ENCODE data around the gene DSCAM.

Gene DSCAM

GRCh38 chr21:40731206-40731605, 115.8 kb downstream of the DSCAM start:
- Histone ChIP-seq H3K27me3 (replicated peaks in 2 of 5; ENCODE audit: control insufficient read depth in 4 of 5, insufficient read depth in 5 of 5, low read length in 4 of 5) (no peaks in the 10 kb centered on the region), H3K36me3 (ENCODE audit: control insufficient read depth in 4 of 4, insufficient read depth in 4 of 4, low read length in 3 of 4) (no peaks in the 10 kb centered on the region), H3K27ac (ENCODE audit: insufficient read depth in 1 of 2, low read depth in 1 of 2, low read length in 2 of 2, poor library complexity in 1 of 2, severe bottlenecking in 2 of 2) (no peak overlapping the region), H3K9me3 (ENCODE audit: control extremely low read depth in 1 of 5, control insufficient read depth in 4 of 5, insufficient read depth in 2 of 5, low read depth in 1 of 5, low read length in 4 of 5) (peaks cover 0 to 2% (median 0%) of the 10 kb centered on the region in 5 experiments), H3K4me1 (ENCODE audit: control extremely low read depth in 1 of 4, control insufficient read depth in 4 of 4, insufficient read depth in 4 of 4, low read length in 3 of 4) (no peaks in the 10 kb centered on the region), H3K4me3 (ENCODE audit: control insufficient read depth in 1 of 7, extremely low read depth in 1 of 7, insufficient read depth in 4 of 7, low read depth in 2 of 7, low read length in 6 of 7) (no peak overlapping the region)
- POLR2A ChIA-PET: no interaction called here
- no peak for DNase-seq
- no CpG with 5 or more reads among the region's 1 CpG for WGBS (ENCODE audit: insufficient coverage)
- CTCF ChIA-PET: no interaction called here

DNA sequence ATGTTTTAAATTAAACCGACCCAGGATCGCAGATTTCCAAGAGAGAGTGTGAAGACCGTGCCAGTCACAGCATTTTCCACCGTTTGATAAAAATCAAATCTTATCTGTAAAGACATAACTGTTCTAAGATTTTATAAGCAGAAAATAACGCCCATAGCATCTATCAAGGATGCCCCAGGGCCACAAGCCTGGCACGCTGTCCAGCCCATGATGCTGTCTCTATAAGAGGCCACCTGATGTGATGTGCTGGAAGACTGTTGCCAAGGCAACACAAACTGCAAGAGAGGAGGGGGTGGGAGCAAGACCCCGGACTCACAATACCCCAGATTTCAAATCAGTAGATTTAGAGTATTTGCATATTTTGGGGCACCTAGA, 116.5 kb downstream of the DSCAM start:
- Histone ChIP-seq H3K4me1 (ENCODE audit: control extremely low read depth in 1 of 4, control insufficient read depth in 4 of 4, insufficient read depth in 4 of 4, low read length in 3 of 4) (no peaks in the 10 kb centered on the region), H3K36me3 (ENCODE audit: control insufficient read depth in 4 of 4, insufficient read depth in 4 of 4, low read length in 3 of 4) (no peaks in the 10 kb centered on the region), H3K27me3 (replicated peaks in 2 of 5; ENCODE audit: control insufficient read depth in 4 of 5, insufficient read depth in 5 of 5, low read length in 4 of 5) (no peaks in the 10 kb centered on the region), H3K27ac (ENCODE audit: insufficient read depth in 1 of 2, low read depth in 1 of 2, low read length in 2 of 2, poor library complexity in 1 of 2, severe bottlenecking in 2 of 2) (no peak overlapping the region), H3K4me3 (ENCODE audit: control insufficient read depth in 1 of 7, extremely low read depth in 1 of 7, insufficient read depth in 4 of 7, low read depth in 2 of 7, low read length in 6 of 7) (no peak overlapping the region), H3K9me3 (ENCODE audit: control extremely low read depth in 1 of 5, control insufficient read depth in 4 of 5, insufficient read depth in 2 of 5, low read depth in 1 of 5, low read length in 4 of 5) (peaks cover 0 to 2% (median 0%) of the 10 kb centered on the region in 5 experiments)
- CTCF ChIA-PET: no interaction called here
- WGBS (ENCODE audit: insufficient coverage): 100% methylated on average over 2 of the region's 7 CpGs
- no peak for DNase-seq
- POLR2A ChIA-PET: no interaction called here

- no peaks in the 10 kb centered on the region for H3K36me3 ChIP-seq (ENCODE audit: control insufficient read depth in 4 of 4, insufficient read depth in 4 of 4, low read length in 3 of 4)
- H3K27me3 ChIP-seq (replicated peaks in 2 of 5; ENCODE audit: control insufficient read depth in 4 of 5, insufficient read depth in 5 of 5, low read length in 4 of 5): no peaks in the 10 kb centered on the region
- H3K4me1 ChIP-seq (ENCODE audit: control extremely low read depth in 1 of 4, control insufficient read depth in 4 of 4, insufficient read depth in 4 of 4, low read length in 3 of 4): no peaks in the 10 kb centered on the region
- WGBS (ENCODE audit: insufficient coverage): 86% methylated on average over 7 of the region's 8 CpGs
- CTCF ChIA-PET: no interaction called here
- no peak for DNase-seq
- H3K4me3 ChIP-seq (ENCODE audit: control insufficient read depth in 1 of 7, extremely low read depth in 1 of 7, insufficient read depth in 4 of 7, low read depth in 2 of 7, low read length in 6 of 7): no peak overlapping the region
- POLR2A ChIA-PET: no interaction called here
- H3K27ac ChIP-seq (ENCODE audit: insufficient read depth in 1 of 2, low read depth in 1 of 2, low read length in 2 of 2, poor library complexity in 1 of 2, severe bottlenecking in 2 of 2): no peak overlapping the region
- H3K9me3 ChIP-seq (ENCODE audit: control extremely low read depth in 1 of 5, control insufficient read depth in 4 of 5, insufficient read depth in 2 of 5, low read depth in 1 of 5, low read length in 4 of 5): peaks cover 0 to 2% (median 0%) of the 10 kb centered on the region in 5 experiments
Observed at GRCh38 chr21:40729761-40730425, 117.1 kb downstream of the DSCAM start.

- WGBS (ENCODE audit: insufficient coverage): 91% methylated on average over 4 of the region's 5 CpGs
- POLR2A ChIA-PET: no interaction called here
Observed at GRCh38 chr21:40723966-40724365, 123.0 kb downstream of the DSCAM start.

DNA sequence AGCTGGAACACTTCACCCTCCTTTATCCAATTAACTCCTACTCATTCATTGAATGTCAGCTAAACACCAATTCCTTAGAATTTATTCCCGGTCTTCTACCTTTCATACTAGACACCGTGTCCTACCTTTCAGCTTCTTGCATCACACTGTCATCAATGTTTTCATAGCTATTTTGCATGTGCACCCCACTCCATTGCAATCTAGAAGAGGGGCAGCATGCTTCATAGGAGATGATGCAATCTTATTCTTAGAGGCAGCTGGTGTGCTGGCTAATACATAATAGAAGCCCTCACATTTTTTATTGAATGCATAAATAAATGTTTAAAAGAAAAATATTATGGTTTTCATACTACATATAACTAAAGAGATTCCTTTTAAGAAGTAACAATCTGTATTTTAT, 123.6 kb downstream of the DSCAM start:
- Histone ChIP-seq H3K27ac (ENCODE audit: insufficient read depth in 1 of 2, low read depth in 1 of 2, low read length in 2 of 2, poor library complexity in 1 of 2, severe bottlenecking in 2 of 2) (no peak overlapping the region), H3K4me3 (ENCODE audit: control insufficient read depth in 1 of 7, extremely low read depth in 1 of 7, insufficient read depth in 4 of 7, low read depth in 2 of 7, low read length in 6 of 7) (no peak overlapping the region), H3K4me1 (ENCODE audit: control extremely low read depth in 1 of 4, control insufficient read depth in 4 of 4, insufficient read depth in 4 of 4, low read length in 3 of 4) (no peaks in the 10 kb centered on the region), H3K27me3 (replicated peaks in 2 of 5; ENCODE audit: control insufficient read depth in 4 of 5, insufficient read depth in 5 of 5, low read length in 4 of 5) (no peaks in the 10 kb centered on the region), H3K36me3 (ENCODE audit: control insufficient read depth in 4 of 4, insufficient read depth in 4 of 4, low read length in 3 of 4) (no peaks in the 10 kb centered on the region), H3K9me3 (ENCODE audit: control extremely low read depth in 1 of 5, control insufficient read depth in 4 of 5, insufficient read depth in 2 of 5, low read depth in 1 of 5, low read length in 4 of 5) (peaks cover 0 to 10% (median 0%) of the 10 kb centered on the region in 5 experiments)
- 97% methylated on average over 2 of the region's 2 CpGs for WGBS (ENCODE audit: insufficient coverage)
- no peak for DNase-seq
- ChIA-PET POLR2A (no interaction called here), CTCF (no interaction called here)

More at GRCh38 chr21:40723966-40724365, 123.0 kb downstream of the DSCAM start:
- Histone ChIP-seq H3K27ac (ENCODE audit: insufficient read depth in 1 of 2, low read depth in 1 of 2, low read length in 2 of 2, poor library complexity in 1 of 2, severe bottlenecking in 2 of 2) (no peak overlapping the region), H3K4me3 (ENCODE audit: control insufficient read depth in 1 of 7, extremely low read depth in 1 of 7, insufficient read depth in 4 of 7, low read depth in 2 of 7, low read length in 6 of 7) (no peak overlapping the region), H3K36me3 (ENCODE audit: control insufficient read depth in 4 of 4, insufficient read depth in 4 of 4, low read length in 3 of 4) (no peaks in the 10 kb centered on the region), H3K4me1 (ENCODE audit: control extremely low read depth in 1 of 4, control insufficient read depth in 4 of 4, insufficient read depth in 4 of 4, low read length in 3 of 4) (no peaks in the 10 kb centered on the region), H3K27me3 (replicated peaks in 2 of 5; ENCODE audit: control insufficient read depth in 4 of 5, insufficient read depth in 5 of 5, low read length in 4 of 5) (no peaks in the 10 kb centered on the region), H3K9me3 (ENCODE audit: control extremely low read depth in 1 of 5, control insufficient read depth in 4 of 5, insufficient read depth in 2 of 5, low read depth in 1 of 5, low read length in 4 of 5) (peaks cover 0 to 10% (median 0%) of the 10 kb centered on the region in 5 experiments)
- DNase-seq: no peak
- CTCF ChIA-PET: no interaction called here

DNA sequence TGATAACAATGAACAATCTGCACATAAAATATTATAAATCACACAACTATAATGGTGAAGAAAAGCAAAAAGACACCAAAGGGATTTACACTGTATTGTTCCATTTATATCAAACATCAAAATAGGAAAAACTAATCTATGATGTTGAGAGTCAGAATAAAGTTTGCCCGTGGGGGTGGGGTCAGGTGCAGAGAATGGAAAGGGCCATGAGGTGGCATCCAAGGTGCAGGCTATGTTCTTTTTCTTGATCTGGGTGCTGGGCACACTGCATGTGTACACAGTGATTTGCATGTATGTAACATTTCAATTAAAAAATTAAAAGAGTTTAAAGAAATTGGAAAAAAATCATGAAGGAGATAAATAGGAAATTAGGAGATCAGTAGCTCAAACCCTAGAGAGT, 127.3 kb downstream of the DSCAM start:
- POLR2A ChIA-PET: no interaction called here
- WGBS (ENCODE audit: insufficient coverage): no CpG with 5 or more reads among the region's 1 CpG

DNA sequence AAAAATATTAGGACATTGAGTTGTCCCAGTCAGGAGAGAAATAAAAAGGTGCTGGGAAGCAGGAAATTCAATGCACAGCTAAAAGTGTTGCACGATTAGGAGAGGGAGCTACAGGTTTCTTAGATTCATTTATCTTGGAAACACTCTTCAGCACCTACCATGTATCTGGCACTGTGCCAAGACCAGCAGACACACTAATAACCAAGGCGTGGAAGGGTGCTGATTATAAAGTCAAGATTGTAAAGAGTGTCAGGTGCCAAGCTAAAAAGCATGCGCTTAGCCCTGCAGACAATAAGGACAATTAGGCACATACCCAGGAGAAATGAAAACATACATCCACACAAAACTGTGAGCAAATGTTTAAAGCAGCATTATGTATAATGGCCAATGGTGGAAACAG, 129.9 kb downstream of the DSCAM start:
- Histone ChIP-seq H3K4me1 (ENCODE audit: control extremely low read depth in 1 of 4, control insufficient read depth in 4 of 4, insufficient read depth in 4 of 4, low read length in 3 of 4) (no peaks in the 10 kb centered on the region), H3K36me3 (ENCODE audit: control insufficient read depth in 4 of 4, insufficient read depth in 4 of 4, low read length in 3 of 4) (no peaks in the 10 kb centered on the region), H3K9me3 (ENCODE audit: control extremely low read depth in 1 of 5, control insufficient read depth in 4 of 5, insufficient read depth in 2 of 5, low read depth in 1 of 5, low read length in 4 of 5) (peaks cover 0 to 10% (median 0%) of the 10 kb centered on the region in 5 experiments), H3K27me3 (replicated peaks in 2 of 5; ENCODE audit: control insufficient read depth in 4 of 5, insufficient read depth in 5 of 5, low read length in 4 of 5) (no peaks in the 10 kb centered on the region), H3K27ac (ENCODE audit: insufficient read depth in 1 of 2, low read depth in 1 of 2, low read length in 2 of 2, poor library complexity in 1 of 2, severe bottlenecking in 2 of 2) (no peak overlapping the region), H3K4me3 (ENCODE audit: control insufficient read depth in 1 of 7, extremely low read depth in 1 of 7, insufficient read depth in 4 of 7, low read depth in 2 of 7, low read length in 6 of 7) (no peak overlapping the region)
- ChIA-PET POLR2A (no interaction called here), CTCF (no interaction called here)
- DNase-seq: no peak
- WGBS (ENCODE audit: insufficient coverage): no CpG with 5 or more reads among the region's 3 CpGs

More for the DNA sequence above, 127.3 kb downstream of the DSCAM start:
- Histone ChIP-seq H3K9me3 (ENCODE audit: control extremely low read depth in 1 of 5, control insufficient read depth in 4 of 5, insufficient read depth in 2 of 5, low read depth in 1 of 5, low read length in 4 of 5) (peaks cover 0 to 10% (median 0%) of the 10 kb centered on the region in 5 experiments), H3K27me3 (replicated peaks in 2 of 5; ENCODE audit: control insufficient read depth in 4 of 5, insufficient read depth in 5 of 5, low read length in 4 of 5) (no peaks in the 10 kb centered on the region), H3K4me1 (ENCODE audit: control extremely low read depth in 1 of 4, control insufficient read depth in 4 of 4, insufficient read depth in 4 of 4, low read length in 3 of 4) (no peaks in the 10 kb centered on the region), H3K36me3 (ENCODE audit: control insufficient read depth in 4 of 4, insufficient read depth in 4 of 4, low read length in 3 of 4) (no peaks in the 10 kb centered on the region), H3K4me3 (ENCODE audit: control insufficient read depth in 1 of 7, extremely low read depth in 1 of 7, insufficient read depth in 4 of 7, low read depth in 2 of 7, low read length in 6 of 7) (no peak overlapping the region), H3K27ac (ENCODE audit: insufficient read depth in 1 of 2, low read depth in 1 of 2, low read length in 2 of 2, poor library complexity in 1 of 2, severe bottlenecking in 2 of 2) (no peak overlapping the region)
- DNase-seq: no peak
- CTCF ChIA-PET: no interaction called here

Measured in common myeloid progenitor, CD34-positive (primary cell).